GM21619 (cell line): ENCODE data around the gene SIX5.

Experiments
- ATAC-seq: cut with Tn5 transposase; IDR thresholded peaks from one replicate; pipeline ENCODE4 v1.9.1; 2021; ENCODE audit not compliant: unreplicated experiment

SIX5 gene

DNA sequence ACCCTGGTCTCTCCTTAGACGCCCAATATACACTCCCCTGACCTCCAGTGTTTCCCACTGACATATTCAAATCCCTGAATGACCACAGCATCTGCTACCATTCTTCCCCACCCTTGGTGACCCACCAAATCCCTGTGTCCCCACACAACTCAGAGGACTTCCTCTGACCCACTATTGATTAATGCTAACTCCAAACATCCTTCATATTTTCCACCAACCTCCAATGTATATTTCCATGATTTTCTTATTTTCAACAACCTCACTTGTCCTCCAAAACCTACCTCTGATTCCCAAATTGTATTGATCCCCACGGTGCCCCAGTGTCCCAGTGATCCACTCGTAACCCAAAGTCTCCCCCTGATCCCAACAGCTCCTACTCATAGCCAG is 24.1 kb upstream of the SIX5 start:
- ATAC-seq: no peak

GRCh38 chr19:45792470-45793177 is 23.6 kb upstream of the SIX5 start, which contains the start of gene DMWD:
TSS of gene DMWD (minus strand) at chr19:45792845. CDS start at chr19:45792756, 89 bp downstream.
- ATAC-seq: peak; percentile 81

- peak; percentile 4 for ATAC-seq
These were observed 22.9 kb upstream of the SIX5 start for GRCh38 chr19:45791744-45792469.

GRCh38 chr19:45790942-45791341 is 21.9 kb upstream of the SIX5 start:
- no peak for ATAC-seq

DNA sequence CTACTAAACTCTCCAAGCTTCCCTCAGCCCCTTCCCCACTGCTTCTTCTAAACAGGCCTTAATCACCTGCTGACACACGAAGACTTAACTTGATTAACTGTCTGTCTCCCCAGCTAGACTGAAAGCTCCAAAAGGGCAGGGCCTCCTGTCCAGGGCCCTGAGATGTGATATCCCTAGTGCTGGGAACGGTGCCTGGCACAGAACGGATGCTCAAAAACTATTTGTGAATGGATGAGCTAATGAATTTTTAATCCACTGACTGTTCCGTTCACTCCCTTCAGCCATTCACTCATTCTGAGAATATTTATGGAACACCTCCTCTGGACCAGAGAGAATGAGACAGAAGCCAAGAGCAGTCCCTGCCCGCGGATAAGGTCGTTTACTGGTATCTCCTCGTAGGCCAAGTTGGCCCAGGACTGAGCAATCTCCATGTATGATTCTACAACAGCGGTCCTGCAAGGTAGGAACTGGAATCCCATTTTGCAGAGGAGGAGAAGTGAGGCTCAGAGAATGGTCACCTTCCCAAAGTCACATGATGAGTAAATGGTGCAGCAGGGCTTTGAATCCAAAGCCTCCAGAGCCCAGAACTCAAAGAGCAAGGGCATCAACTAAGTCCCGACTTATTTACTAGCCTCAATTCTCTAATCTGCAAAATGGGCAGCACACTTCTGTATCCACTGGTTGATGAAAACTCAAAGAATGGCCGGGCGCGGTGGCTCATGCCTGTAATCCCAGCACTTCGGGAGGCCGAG is 20.2 kb upstream of the SIX5 start:
- ATAC-seq: no peak

DNA sequence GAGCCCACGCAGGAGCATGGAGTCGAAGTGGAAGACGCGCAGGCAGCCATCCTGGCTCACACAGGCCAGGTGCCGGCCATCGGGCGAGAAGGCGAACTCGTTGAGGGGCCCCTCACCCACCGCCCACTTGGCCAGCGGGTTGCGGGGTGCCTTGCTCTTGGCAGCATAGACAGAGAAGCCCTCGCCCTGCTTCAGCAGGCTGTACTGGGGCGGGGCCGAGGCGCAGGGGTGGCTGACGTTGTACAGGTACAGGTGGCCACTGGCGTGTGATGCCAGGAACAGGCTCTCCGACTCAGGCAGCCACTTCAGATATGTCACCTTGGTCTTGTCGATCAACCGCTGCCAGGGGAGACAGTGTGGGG is 17.5 kb upstream of the SIX5 start:
- ATAC-seq: no peak

DNA sequence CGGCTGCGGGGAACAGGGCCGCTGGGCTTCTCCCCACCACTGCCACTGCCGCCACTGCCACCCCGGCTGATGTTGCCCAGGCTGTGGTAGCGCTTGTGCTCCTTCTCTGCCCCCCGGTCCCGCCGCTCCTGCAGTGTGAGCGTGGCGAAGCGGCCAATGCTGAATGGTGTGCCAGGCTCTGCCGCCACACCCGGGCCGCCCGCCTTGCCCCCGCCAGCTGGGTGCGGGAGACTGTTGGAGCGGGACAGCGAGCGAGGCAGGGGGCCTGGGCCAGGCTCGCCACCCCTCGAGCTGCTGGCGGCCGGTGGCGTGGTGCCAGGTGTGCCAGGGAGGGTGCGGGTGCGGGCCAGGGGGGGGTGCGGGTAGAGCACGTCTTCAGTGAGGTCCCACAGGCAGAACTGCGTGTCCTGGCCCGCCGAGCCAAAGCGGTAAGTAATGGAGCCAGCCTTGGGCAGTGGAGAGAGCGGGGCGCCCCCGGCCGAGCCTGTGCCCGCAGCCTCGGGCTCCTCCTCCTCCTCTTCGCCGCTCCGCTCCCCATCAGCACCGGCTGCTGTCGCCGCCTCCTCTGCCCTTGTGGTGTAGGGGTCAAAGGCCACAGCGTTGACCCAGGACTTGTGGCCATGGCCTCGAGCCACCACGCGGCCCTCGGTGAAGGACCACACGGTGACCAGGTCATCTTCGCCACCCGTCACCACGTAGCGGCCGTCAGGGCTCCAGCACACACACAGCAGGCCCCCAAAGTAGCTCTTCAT is 16.9 kb upstream of the SIX5 start:
- ATAC-seq: no peak

- no peak for ATAC-seq
These were observed 16.0 kb upstream of the SIX5 start for GRCh38 chr19:45785097-45785496.

GRCh38 chr19:45784096-45784495 is 15.0 kb upstream of the SIX5 start:
- ATAC-seq: no peak

GRCh38 chr19:45782820-45783785 is 14.1 kb upstream of the SIX5 start:
- no peak for ATAC-seq

DNA sequence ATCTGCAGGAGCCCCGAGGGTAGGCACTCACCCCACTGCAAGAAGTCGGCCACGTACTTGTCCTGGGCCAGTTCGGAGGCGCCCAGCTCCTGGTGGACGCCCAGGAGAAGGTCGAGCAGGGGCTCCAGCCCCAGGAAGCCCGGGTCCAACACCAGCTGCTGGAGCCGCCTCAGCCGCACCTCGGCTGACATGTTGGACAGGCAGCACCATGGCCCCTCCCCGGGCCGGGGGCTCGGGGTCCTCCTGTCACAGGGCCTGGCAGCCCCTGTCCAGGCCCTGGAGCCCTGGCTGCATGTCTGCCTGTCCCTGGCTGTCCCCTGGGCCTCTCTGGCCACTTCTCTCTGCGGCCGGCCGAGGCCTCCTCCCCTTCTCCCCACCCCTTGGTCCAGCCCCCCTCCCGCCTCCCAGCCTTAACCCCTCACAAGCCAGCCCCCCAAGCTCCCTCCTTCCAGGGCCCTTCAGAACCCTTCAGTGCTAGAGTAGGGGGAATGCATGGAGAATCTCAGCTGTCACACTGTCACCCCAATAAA is 13.2 kb upstream of the SIX5 start, which contains the start of gene DMPK:
Gene DMPK, minus strand, starts transcription at position 329 of the 530 bp plus-strand sequence. Its CDS starts 138 bp downstream, at position 191.
- ATAC-seq: no peak

DNA sequence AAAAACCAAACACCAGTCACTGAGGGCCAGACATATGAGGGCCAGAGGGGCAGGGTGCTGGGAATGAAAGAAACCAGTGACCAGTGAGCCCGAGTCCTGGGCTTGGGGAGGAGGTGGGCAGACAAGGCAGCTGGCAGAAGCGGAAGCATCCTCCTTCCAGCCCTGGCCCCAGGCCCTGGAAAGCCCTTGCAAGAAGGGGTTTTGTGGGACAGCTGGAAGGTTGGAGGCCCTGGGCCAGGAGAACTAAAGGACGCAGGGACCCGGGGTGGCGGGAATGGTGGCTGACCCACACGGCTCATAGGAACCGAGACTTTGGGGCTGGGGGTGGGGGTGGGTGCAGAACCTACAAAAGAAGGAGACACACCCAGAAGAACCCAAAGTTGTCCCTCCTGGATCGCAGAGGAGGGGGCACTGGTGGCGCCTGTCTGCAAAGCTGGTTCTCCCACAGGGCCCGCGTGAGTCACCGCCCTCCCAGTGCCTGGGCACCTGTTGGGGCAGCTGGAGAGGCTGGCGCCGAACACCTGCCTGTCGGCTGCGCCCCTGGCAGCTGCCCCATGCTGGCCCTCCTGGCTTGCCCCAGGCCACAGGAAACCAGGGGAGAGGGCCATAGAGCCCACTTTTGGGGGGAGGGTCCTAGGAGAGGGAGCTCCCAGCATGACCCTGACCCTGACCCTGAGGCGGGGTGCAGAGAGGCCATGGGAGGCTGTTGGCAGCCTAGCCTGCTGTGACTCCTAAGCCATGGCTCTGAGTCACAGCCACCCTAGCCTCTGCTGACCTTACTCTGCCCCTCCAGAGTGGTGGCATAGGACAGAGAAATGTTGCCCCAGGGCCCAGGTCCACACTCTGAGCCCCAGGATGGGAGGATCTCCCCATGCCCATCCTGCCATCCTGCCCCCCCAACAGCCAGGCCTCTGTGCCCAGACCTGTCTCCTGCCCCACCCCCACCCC is 12.4 kb upstream of the SIX5 start:
- ATAC-seq: no peak

GRCh38 chr19:45780448-45781213 is 11.6 kb upstream of the SIX5 start:
- ATAC-seq: no peak

DNA sequence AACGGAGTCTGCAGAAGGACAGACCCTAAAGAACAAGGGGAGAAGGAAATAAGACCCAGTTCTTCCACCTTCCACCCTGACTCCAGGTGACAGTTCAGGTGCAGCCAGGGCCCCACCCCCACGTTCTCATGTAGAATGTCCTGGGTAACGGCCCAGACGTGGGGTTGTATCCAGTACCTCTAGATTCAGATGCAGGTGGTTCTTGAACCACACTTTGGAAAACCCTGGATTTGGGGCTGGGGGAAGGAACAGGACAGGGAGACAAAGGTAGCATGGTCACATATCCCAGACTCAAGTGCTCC is 11.0 kb upstream of the SIX5 start:
- ATAC-seq: no peak

GRCh38 chr19:45779231-45780145 is 10.4 kb upstream of the SIX5 start:
- peak; percentile 67 for ATAC-seq

DNA sequence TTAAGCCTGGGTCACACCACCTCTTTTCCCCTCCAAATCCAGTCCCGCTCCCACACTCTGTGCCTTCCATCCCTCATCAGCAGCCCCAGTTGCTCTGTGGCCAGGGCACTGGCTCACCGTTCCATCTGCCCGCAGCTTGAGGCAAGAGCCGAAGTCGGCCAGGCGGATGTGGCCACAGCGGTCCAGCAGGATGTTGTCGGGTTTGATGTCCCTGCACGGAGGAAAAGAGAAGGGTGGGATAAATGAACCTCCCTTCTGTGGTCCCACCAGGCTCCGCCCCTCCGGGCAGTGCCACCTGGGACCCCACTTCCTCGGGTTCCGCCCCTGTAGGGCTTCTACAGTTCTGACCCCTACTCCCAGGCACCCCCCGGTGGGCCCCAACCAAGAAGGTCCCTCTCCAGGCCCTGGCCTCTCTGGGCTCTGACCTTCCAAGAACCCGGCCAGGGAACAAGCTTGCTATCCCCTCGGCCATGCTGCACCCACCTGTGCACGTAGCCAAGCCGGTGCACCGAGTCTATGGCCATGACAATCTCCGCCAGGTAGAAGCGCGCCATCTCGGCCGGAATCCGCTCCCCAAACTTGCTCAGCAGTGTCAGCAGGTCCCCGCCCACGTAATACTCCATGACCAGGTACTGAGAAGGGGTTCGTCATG is 9.1 kb upstream of the SIX5 start:
- no peak for ATAC-seq
